NCI-H774 (cell line): ENCODE data around the gene PPP1CA.
A peak's percentile ranks its signal among the peaks of the same experiment; 100 is the strongest.
"Not testable (repeated sequence)": the region's sequence is repeated elsewhere in the genome, so short reads cannot be mapped to it uniquely, and the experiment has no call there.

ENCODE experiments used
- DNase-seq: peaks from one replicate; lab custom pipeline; 2025; lab: John Stamatoyannopoulos, UW

PPP1CA gene

GRCh38 chr11:67416416-67417335 is 15.0 kb upstream of the PPP1CA start:
- peak; percentile 91 for DNase-seq

- no peak for DNase-seq
These were observed 14.0 kb upstream of the PPP1CA start, which contains the start of gene CARNS1 for GRCh38 chr11:67415501-67416304. Gene CARNS1 (plus strand): TSS chr11:67415678. CDS start chr11:67416200, 522 bp downstream.

- DNase-seq: no peak
These were observed 11.7 kb upstream of the PPP1CA start for GRCh38 chr11:67413266-67413849.

- no peak for DNase-seq
These were observed 11.0 kb upstream of the PPP1CA start for GRCh38 chr11:67412495-67413179.

GRCh38 chr11:67411785-67412152 is 10.1 kb upstream of the PPP1CA start:
- DNase-seq: no peak

- DNase-seq: no peak
These were observed 9.5 kb upstream of the PPP1CA start for GRCh38 chr11:67410984-67411784.

- no peak for DNase-seq
These were observed 8.7 kb upstream of the PPP1CA start for GRCh38 chr11:67410369-67410831.

GRCh38 chr11:67409781-67410368 is 8.2 kb upstream of the PPP1CA start:
- peak; percentile 56 for DNase-seq

- no peak for DNase-seq
These were observed 7.6 kb upstream of the PPP1CA start for GRCh38 chr11:67409261-67409666.

- DNase-seq: no peak
These were observed 7.0 kb upstream of the PPP1CA start for GRCh38 chr11:67408437-67409200.

GRCh38 chr11:67407688-67408163 is 6.1 kb upstream of the PPP1CA start:
- no peak for DNase-seq

- no peak for DNase-seq
These were observed 5.5 kb upstream of the PPP1CA start for GRCh38 chr11:67406969-67407687.

- no peak for DNase-seq
These were observed 4.8 kb upstream of the PPP1CA start for GRCh38 chr11:67406420-67406968.

GRCh38 chr11:67405688-67406339 is 4.2 kb upstream of the PPP1CA start:
- no peak for DNase-seq

- DNase-seq: no peak
These were observed 3.5 kb upstream of the PPP1CA start for GRCh38 chr11:67405196-67405567.

- DNase-seq: no peak
These were observed 3.0 kb upstream of the PPP1CA start for GRCh38 chr11:67404515-67405195.

GRCh38 chr11:67403085-67403484 is 1.4 kb upstream of the PPP1CA start:
- not testable (repeated sequence) for DNase-seq
